Measurements from ENCODE around the gene LSMEM2. TPM values are rescaled to one million over a fixed set of nuclear protein-coding genes. Genes with fewer than 3 reads are reported as not detected.

Gene LSMEM2
- polyA plus RNA-seq, result not detected in 3 replicates
- polyA plus RNA-seq (2011; ENCODE audit: low read depth), result not detected
- polyA plus RNA-seq (2011; cell fraction: cytosol; rRNA removed), result not detected in 2 replicates
- 0.17 TPM in 1 of 2 replicates, not detected in the other for polyA plus RNA-seq (2011; cell fraction: nucleus; rRNA removed)
- polyA plus RNA-seq (2012; ENCODE audit: low replicate concordance), result not detected in 2 replicates
- polyA minus RNA-seq, result not detected in 3 replicates
- polyA minus RNA-seq (2011; cell fraction: cytosol; rRNA and poly(A)+ RNA removed), result not detected
- polyA minus RNA-seq (2011; cell fraction: nucleus; rRNA and poly(A)+ RNA removed), result not detected in 2 replicates

DNA sequence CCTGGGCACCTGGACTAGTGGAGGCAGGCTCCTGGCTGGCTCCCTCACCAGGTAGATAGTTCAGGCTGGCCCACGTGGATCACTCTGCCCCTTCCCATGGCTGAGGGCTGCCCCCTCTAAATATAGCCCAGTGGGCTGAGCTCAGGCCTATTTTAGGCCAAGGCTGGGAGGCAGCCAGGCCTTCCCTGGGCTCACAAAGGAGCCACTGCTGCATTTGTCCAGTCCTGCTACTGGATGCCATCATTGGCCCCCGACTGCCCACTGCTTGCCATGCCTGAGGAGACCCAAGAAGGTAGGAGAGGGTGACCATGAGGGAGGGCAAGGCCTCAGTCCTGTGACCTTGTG, at the start of gene LSMEM2:
TSS of gene LSMEM2 (plus strand) at position 208 of the 345 bp plus-strand sequence. CDS start at position 235, 27 bp downstream.
- Histone ChIP-seq H4K20me1 (ENCODE audit: control insufficient read depth, extremely low read depth, insufficient read depth, low read length) (no peaks in the 10 kb centered on the region), H3K9me1 (ENCODE audit: control insufficient read depth, extremely low read depth, insufficient read depth, low read length) (no peaks in the 10 kb centered on the region), H3K27me3 (ENCODE audit: control insufficient read depth, extremely low read depth, insufficient read depth, low read length) (peaks cover 31% of the 10 kb centered on the region), H3K9me3 (ENCODE audit: control insufficient read depth, low read depth, low read length) (no peaks in the 10 kb centered on the region), H3K9ac (ENCODE audit: control insufficient read depth, extremely low read depth, insufficient read depth, low read length) (no peak within 1 kb of the TSS), H3K79me2 (ENCODE audit: control insufficient read depth, insufficient read depth, low read length) (no peaks in the 10 kb centered on the region), H3K27ac (ENCODE audit: control insufficient read depth, insufficient read depth, low read length) (no peak within 1 kb of the TSS), H3K4me2 (ENCODE audit: control insufficient read depth, extremely low read depth, insufficient read depth, low read depth, low read length) (no peak within 1 kb of the TSS), H2AFZ (ENCODE audit: control insufficient read depth, low read length) (no peak within 1 kb of the TSS), H3K4me1 (ENCODE audit: control insufficient read depth, extremely low read depth, insufficient read depth, low read length) (no peaks in the 10 kb centered on the region), H3K36me3 (ENCODE audit: control insufficient read depth in 2 of 2, extremely low read depth in 1 of 2, insufficient read depth in 2 of 2, low read length in 2 of 2) (no peaks in the 10 kb centered on the region), H3K4me3 (ENCODE audit: control insufficient read depth in 2 of 3, extremely low read depth in 1 of 3, insufficient read depth in 2 of 3, low read depth in 1 of 3, low read length in 3 of 3) (no peak within 1 kb of the TSS)
- dilution Hi-C loops (cut with MboI; ENCODE audit: extremely low pct_ligation_motif_present, low sequenced_read_pairs), result no loop called here
- FAIRE-seq (no peak), DNase-seq (ENCODE audit: low read depth, low spot score) (no peak)
- TF ChIP-seq, protein P1, sequence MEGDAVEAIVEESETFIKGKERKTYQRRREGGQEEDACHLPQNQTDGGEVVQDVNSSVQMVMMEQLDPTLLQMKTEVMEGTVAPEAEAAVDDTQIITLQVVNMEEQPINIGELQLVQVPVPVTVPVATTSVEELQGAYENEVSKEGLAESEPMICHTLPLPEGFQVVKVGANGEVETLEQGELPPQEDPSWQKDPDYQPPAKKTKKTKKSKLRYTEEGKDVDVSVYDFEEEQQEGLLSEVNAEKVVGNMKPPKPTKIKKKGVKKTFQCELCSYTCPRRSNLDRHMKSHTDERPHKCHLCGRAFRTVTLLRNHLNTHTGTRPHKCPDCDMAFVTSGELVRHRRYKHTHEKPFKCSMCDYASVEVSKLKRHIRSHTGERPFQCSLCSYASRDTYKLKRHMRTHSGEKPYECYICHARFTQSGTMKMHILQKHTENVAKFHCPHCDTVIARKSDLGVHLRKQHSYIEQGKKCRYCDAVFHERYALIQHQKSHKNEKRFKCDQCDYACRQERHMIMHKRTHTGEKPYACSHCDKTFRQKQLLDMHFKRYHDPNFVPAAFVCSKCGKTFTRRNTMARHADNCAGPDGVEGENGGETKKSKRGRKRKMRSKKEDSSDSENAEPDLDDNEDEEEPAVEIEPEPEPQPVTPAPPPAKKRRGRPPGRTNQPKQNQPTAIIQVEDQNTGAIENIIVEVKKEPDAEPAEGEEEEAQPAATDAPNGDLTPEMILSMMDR (optimal IDR thresholded peaks at IDR 0.05 in 1 of 3, IDR thresholded peaks at IDR 0.05 in 1 of 3, conservative IDR thresholded peaks at IDR 0.05 in 1 of 3; ENCODE audit: extremely low read depth in 1 of 3, insufficient read depth in 2 of 3, low read length in 3 of 3), result no peak
- no peak for TF ChIP-seq EZH2 (IDR thresholded peaks at IDR 0.05; ENCODE audit: low read length)

DNA sequence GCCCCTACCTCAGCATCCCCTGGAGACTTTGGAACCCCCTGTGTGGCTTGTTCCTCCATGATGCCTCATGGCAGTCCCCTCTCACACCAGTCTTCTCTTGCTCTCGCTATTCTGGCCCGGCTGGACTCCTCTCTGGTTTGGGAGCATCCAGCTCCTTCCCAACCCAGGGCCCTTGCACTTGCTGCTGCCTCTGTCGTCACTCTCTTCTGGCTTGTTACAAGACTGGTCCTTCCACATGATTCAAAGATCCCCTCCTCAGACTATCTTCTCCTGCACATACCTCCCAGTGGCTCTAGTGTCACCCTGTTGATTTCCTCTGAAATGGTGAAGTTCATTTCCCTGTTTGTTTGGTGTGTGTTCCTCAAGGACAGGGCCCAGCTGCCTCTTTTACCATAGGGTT, 49.4 kb upstream of the LSMEM2 start:
- dilution Hi-C loops (cut with MboI; ENCODE audit: extremely low pct_ligation_motif_present, low sequenced_read_pairs), result no loop called here
- H3K9ac ChIP-seq (ENCODE audit: control insufficient read depth, extremely low read depth, insufficient read depth, low read length), result no peak overlapping the region
- DNase-seq (ENCODE audit: low read depth, low spot score), result no peak
- no peak overlapping the region for H2AFZ ChIP-seq (ENCODE audit: control insufficient read depth, low read length)
- no peak overlapping the region for H3K4me3 ChIP-seq (ENCODE audit: control insufficient read depth in 2 of 3, extremely low read depth in 1 of 3, insufficient read depth in 2 of 3, low read depth in 1 of 3, low read length in 3 of 3)
- no peaks in the 10 kb centered on the region for H4K20me1 ChIP-seq (ENCODE audit: control insufficient read depth, extremely low read depth, insufficient read depth, low read length)
- FAIRE-seq, result no peak
- H3K27ac ChIP-seq (ENCODE audit: control insufficient read depth, insufficient read depth, low read length), result no peak overlapping the region
- H3K36me3 ChIP-seq (ENCODE audit: control insufficient read depth in 2 of 2, extremely low read depth in 1 of 2, insufficient read depth in 2 of 2, low read length in 2 of 2), result no peaks in the 10 kb centered on the region
- H3K4me2 ChIP-seq (ENCODE audit: control insufficient read depth, extremely low read depth, insufficient read depth, low read depth, low read length), result no peak overlapping the region
- H3K9me3 ChIP-seq (ENCODE audit: control insufficient read depth, low read depth, low read length), result no peaks in the 10 kb centered on the region
- TF ChIP-seq EZH2 (IDR thresholded peaks at IDR 0.05; ENCODE audit: low read length), result no peak
- TF ChIP-seq, protein P1 (optimal IDR thresholded peaks at IDR 0.05 in 1 of 3, IDR thresholded peaks at IDR 0.05 in 1 of 3, conservative IDR thresholded peaks at IDR 0.05 in 1 of 3; ENCODE audit: extremely low read depth in 1 of 3, insufficient read depth in 2 of 3, low read length in 3 of 3), result no peak
- H3K4me1 ChIP-seq (ENCODE audit: control insufficient read depth, extremely low read depth, insufficient read depth, low read length), result peaks cover 15% of the 10 kb centered on the region
- no peaks in the 10 kb centered on the region for H3K9me1 ChIP-seq (ENCODE audit: control insufficient read depth, extremely low read depth, insufficient read depth, low read length)
- peaks cover 4% of the 10 kb centered on the region for H3K27me3 ChIP-seq (ENCODE audit: control insufficient read depth, extremely low read depth, insufficient read depth, low read length)
- H3K79me2 ChIP-seq (ENCODE audit: control insufficient read depth, insufficient read depth, low read length), result no peaks in the 10 kb centered on the region

Measured in keratinocyte (primary cell).